ENCODE measurements around the gene TTC7B.

TTC7B gene

GRCh38 chr14:90535556-90536090, 280.6 kb downstream of the TTC7B start:
- DNase-seq (ENCODE audit: low read depth) = no peak
- H3K4me3 ChIP-seq (ENCODE audit: low read depth, low read length) = no peak overlapping the region
- TF ChIP-seq CTCF (IDR thresholded peaks at IDR 0.05; ENCODE audit: low read depth, low read length, missing control alignments) = no peak

DNA sequence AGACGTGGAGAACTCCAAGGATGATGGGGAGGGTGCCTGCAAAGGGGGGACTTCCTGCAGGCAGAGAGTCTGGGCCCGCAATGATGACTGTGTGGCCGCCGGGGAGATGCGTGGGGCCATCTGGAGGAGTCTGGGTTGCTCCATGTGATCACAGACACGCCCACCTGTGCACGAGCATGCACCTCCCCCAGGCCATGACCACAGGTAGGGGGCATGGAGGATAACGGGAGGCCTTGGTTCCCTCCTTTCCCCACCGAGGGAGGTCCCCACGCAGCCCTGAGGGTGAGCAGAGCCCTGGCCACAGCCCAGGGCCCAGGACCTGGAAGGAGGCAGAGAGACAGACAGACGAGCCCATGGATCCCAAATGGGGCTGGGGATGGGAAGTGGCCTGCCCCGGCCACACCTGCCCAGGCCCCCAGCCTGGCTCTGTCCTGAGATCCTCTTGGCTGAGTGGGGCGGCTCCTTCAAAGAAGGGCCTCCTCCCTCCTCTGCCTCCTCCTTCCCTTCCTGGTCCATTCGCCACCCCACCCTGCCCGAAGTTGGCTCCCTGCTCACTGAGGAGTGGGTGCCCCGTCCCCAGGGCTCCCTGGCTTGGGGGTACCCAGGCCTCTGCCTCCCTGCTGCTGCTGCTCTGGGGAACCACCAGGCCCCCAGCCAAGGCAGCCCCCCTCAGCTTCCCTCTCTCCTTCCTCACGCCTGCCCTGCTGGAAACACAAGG, 281.2 kb downstream of the TTC7B start:
- TF ChIP-seq CTCF (IDR thresholded peaks at IDR 0.05; ENCODE audit: low read depth, low read length, missing control alignments) = no peak
- DNase-seq (ENCODE audit: low read depth) = no peak
- H3K4me3 ChIP-seq (ENCODE audit: low read depth, low read length) = no peak overlapping the region

GRCh38 chr14:90534091-90534837, 282.0 kb downstream of the TTC7B start:
- TF ChIP-seq CTCF (IDR thresholded peaks at IDR 0.05; ENCODE audit: low read depth, low read length, missing control alignments) = no peak
- no peak overlapping the region for H3K4me3 ChIP-seq (ENCODE audit: low read depth, low read length)
- no peak for DNase-seq (ENCODE audit: low read depth)

- TF ChIP-seq CTCF (IDR thresholded peaks at IDR 0.05; ENCODE audit: low read depth, low read length, missing control alignments) = no peak
- H3K4me3 ChIP-seq (ENCODE audit: low read depth, low read length) = no peak overlapping the region
- no peak for DNase-seq (ENCODE audit: low read depth)
Measured at GRCh38 chr14:90533591-90534021, 282.6 kb downstream of the TTC7B start.

DNA sequence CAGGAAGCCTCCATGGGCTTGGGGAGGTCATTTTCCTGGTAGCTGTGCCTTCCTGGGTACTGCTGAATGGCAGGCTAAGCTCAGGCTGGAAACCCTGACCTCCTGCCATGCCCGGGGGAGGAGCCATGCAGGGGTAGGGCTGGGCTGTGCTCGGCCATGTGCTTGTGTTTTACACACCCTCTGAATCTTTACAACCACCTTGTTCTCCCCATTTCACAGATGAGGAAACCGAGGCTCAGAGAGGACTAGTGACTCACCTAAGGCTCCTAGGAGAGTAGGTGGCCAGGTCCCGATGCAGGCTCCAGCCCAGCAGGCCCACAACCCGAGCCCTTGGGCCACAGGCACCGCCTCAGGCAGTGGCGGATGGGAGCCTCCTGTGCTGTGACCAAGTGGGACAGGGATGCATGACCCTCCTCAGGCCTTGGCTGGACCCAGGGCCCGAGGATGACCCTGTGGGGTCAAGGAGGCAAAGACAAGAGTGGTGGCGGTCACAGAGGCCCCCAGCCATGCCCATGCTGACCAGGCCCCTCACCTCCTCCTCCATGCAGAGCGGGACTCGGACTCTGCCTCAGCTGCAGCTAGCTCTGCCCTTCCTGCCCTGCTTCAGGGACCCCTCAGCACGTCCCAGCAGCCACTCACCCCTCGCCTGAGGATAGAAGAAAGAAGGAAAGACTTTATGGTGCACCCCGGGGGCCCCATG, 283.3 kb downstream of the TTC7B start:
- no peak for TF ChIP-seq CTCF (IDR thresholded peaks at IDR 0.05; ENCODE audit: low read depth, low read length, missing control alignments)
- no peak for DNase-seq (ENCODE audit: low read depth)
- no peak overlapping the region for H3K4me3 ChIP-seq (ENCODE audit: low read depth, low read length)

DNA sequence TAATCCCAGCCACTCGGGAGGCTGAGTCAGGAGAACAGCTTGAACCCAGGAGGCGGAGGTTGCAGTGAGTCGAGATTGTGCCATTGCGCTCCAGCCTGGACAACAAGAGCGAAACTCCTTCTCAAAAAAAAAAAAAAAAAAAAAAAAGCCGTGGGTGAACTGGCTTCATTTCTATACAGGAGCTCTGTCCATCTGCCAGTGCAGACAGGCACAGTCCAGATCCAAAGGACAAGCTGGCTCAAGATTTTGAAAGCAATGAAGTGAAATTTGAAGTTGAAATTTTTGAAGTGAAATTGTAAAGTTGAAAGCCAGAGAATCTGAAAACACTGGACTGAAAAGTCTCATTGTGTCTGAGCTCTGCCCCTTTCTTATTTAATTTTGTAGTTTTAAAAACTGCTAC, 284.7 kb downstream of the TTC7B start:
- H3K4me3 ChIP-seq (ENCODE audit: low read depth, low read length) = no peak overlapping the region
- TF ChIP-seq CTCF (IDR thresholded peaks at IDR 0.05; ENCODE audit: low read depth, low read length, missing control alignments) = no peak
- DNase-seq (ENCODE audit: low read depth) = no peak

All from GM12864 (cell line).